Ovary (tissue), 3 donors: ENCODE measurements around the gene CLDN7.

Experiments
- CTCF ChIP-seq, 3 donors: fragments of 450-650 bp in 2 of 3; fragments of 200-600 bp in 1 of 3; IDR thresholded peaks; one replicate each; pipeline versions ENCODE4 v1.5.1 to v1.8.0; 2016 to 2022; ENCODE audit warnings: antibody characterized with exemption in 3 of 3, mild to moderate bottlenecking in 1 of 3
- EP300 ChIP-seq: sonication (generic); formaldehyde crosslinking; IDR thresholded peaks from one replicate; pipeline ENCODE4 v1.6.1; 2017; ENCODE audit warnings: antibody characterized with exemption
- POLR2A ChIP-seq: fragments of 450-650 bp; IDR thresholded peaks from one replicate; pipeline ENCODE4 v1.6.1; 2017; ENCODE audit warnings: antibody characterized with exemption, mild to moderate bottlenecking, moderate library complexity
- donor health status: DM: no; HTN: no; CAD: no.

- TF ChIP-seq POLR2A (no peak), CTCF (IDR thresholded peaks at IDR 0.05) (no peak), EP300 (no peak)
These were observed 46.6 kb downstream of the CLDN7 start for GRCh38 chr17:7215652-7216180.
